ENCODE data around the gene NEDD4.
"Not testable (repeated sequence)": the region's sequence is repeated elsewhere in the genome, so short reads cannot be mapped to it uniquely, and the experiment has no call there.

NEDD4 gene

GRCh38 chr15:55869660-55870059 is 123.8 kb downstream of the NEDD4 start:
- H3K27ac ChIP-seq (ENCODE audit: low read depth, low read length) = no peak overlapping the region
- no peaks in the 10 kb centered on the region for H3K9me3 ChIP-seq (ENCODE audit: control insufficient read depth in 1 of 2, low read length in 2 of 2)
- peaks cover 0 to 3% of the 10 kb centered on the region in 2 donors for H3K36me3 ChIP-seq (ENCODE audit: control insufficient read depth in 1 of 2, insufficient read depth in 2 of 2, low read length in 2 of 2)
- H3K27me3 ChIP-seq (ENCODE audit: control insufficient read depth in 1 of 2, insufficient read depth in 2 of 2, low read length in 2 of 2) = no peaks in the 10 kb centered on the region
- H3K4me3 ChIP-seq (ENCODE audit: low read depth in 1 of 2, low read length in 2 of 2) = no peak overlapping the region
- no peak overlapping the region for H3K9ac ChIP-seq (ENCODE audit: low read depth in 1 of 2, low read length in 2 of 2)
- no peaks in the 10 kb centered on the region for H3K4me1 ChIP-seq (ENCODE audit: control insufficient read depth in 1 of 2, insufficient read depth in 2 of 2, low read length in 2 of 2)

GRCh38 chr15:55868707-55869106 is 124.7 kb downstream of the NEDD4 start:
- no peaks in the 10 kb centered on the region for H3K27me3 ChIP-seq (ENCODE audit: control insufficient read depth in 1 of 2, insufficient read depth in 2 of 2, low read length in 2 of 2)
- no peaks in the 10 kb centered on the region for H3K4me1 ChIP-seq (ENCODE audit: control insufficient read depth in 1 of 2, insufficient read depth in 2 of 2, low read length in 2 of 2)
- peaks cover 0 to 3% of the 10 kb centered on the region in 2 donors for H3K36me3 ChIP-seq (ENCODE audit: control insufficient read depth in 1 of 2, insufficient read depth in 2 of 2, low read length in 2 of 2)
- no peak overlapping the region for H3K4me3 ChIP-seq (ENCODE audit: low read depth in 1 of 2, low read length in 2 of 2)
- H3K27ac ChIP-seq (ENCODE audit: low read depth, low read length) = no peak overlapping the region
- H3K9ac ChIP-seq (ENCODE audit: low read depth in 1 of 2, low read length in 2 of 2) = no peak overlapping the region
- no peaks in the 10 kb centered on the region for H3K9me3 ChIP-seq (ENCODE audit: control insufficient read depth in 1 of 2, low read length in 2 of 2)

- H3K9me3 ChIP-seq (ENCODE audit: control insufficient read depth in 1 of 2, low read length in 2 of 2); H3K36me3 ChIP-seq (ENCODE audit: control insufficient read depth in 1 of 2, insufficient read depth in 2 of 2, low read length in 2 of 2); H3K27me3 ChIP-seq (ENCODE audit: control insufficient read depth in 1 of 2, insufficient read depth in 2 of 2, low read length in 2 of 2); H3K9ac ChIP-seq (ENCODE audit: low read depth in 1 of 2, low read length in 2 of 2); H3K27ac ChIP-seq (ENCODE audit: low read depth, low read length); H3K4me1 ChIP-seq (ENCODE audit: control insufficient read depth in 1 of 2, insufficient read depth in 2 of 2, low read length in 2 of 2); H3K4me3 ChIP-seq (ENCODE audit: low read depth in 1 of 2, low read length in 2 of 2): not testable (repeated sequence)
Observed at GRCh38 chr15:55868291-55868690, 125.1 kb downstream of the NEDD4 start.

- no peak overlapping the region for H3K4me3 ChIP-seq (ENCODE audit: low read depth in 1 of 2, low read length in 2 of 2)
- H3K27ac ChIP-seq (ENCODE audit: low read depth, low read length) = no peak overlapping the region
- no peaks in the 10 kb centered on the region for H3K27me3 ChIP-seq (ENCODE audit: control insufficient read depth in 1 of 2, insufficient read depth in 2 of 2, low read length in 2 of 2)
- H3K9ac ChIP-seq (ENCODE audit: low read depth in 1 of 2, low read length in 2 of 2) = no peak overlapping the region
- H3K36me3 ChIP-seq (ENCODE audit: control insufficient read depth in 1 of 2, insufficient read depth in 2 of 2, low read length in 2 of 2) = peaks cover 9 to 24% of the 10 kb centered on the region in 2 donors
- no peaks in the 10 kb centered on the region for H3K9me3 ChIP-seq (ENCODE audit: control insufficient read depth in 1 of 2, low read length in 2 of 2)
- no peaks in the 10 kb centered on the region for H3K4me1 ChIP-seq (ENCODE audit: control insufficient read depth in 1 of 2, insufficient read depth in 2 of 2, low read length in 2 of 2)
Observed at GRCh38 chr15:55863911-55864310, 129.5 kb downstream of the NEDD4 start.

- Histone ChIP-seq H3K4me1 (ENCODE audit: control insufficient read depth in 1 of 2, insufficient read depth in 2 of 2, low read length in 2 of 2) (no peaks in the 10 kb centered on the region), H3K36me3 (ENCODE audit: control insufficient read depth in 1 of 2, insufficient read depth in 2 of 2, low read length in 2 of 2) (peaks cover 14 to 34% of the 10 kb centered on the region in 2 donors), H3K4me3 (ENCODE audit: low read depth in 1 of 2, low read length in 2 of 2) (no peak overlapping the region), H3K9me3 (ENCODE audit: control insufficient read depth in 1 of 2, low read length in 2 of 2) (no peaks in the 10 kb centered on the region), H3K9ac (ENCODE audit: low read depth in 1 of 2, low read length in 2 of 2) (no peak overlapping the region), H3K27me3 (ENCODE audit: control insufficient read depth in 1 of 2, insufficient read depth in 2 of 2, low read length in 2 of 2) (no peaks in the 10 kb centered on the region), H3K27ac (ENCODE audit: low read depth, low read length) (no peak overlapping the region)
Observed at GRCh38 chr15:55861115-55861514, 132.3 kb downstream of the NEDD4 start.

GRCh38 chr15:55860468-55860867 is 132.9 kb downstream of the NEDD4 start:
- no peak overlapping the region for H3K9ac ChIP-seq (ENCODE audit: low read depth in 1 of 2, low read length in 2 of 2)
- H3K36me3 ChIP-seq (ENCODE audit: control insufficient read depth in 1 of 2, insufficient read depth in 2 of 2, low read length in 2 of 2) = peaks cover 14 to 40% of the 10 kb centered on the region in 2 donors
- H3K4me3 ChIP-seq (ENCODE audit: low read depth in 1 of 2, low read length in 2 of 2) = no peak overlapping the region
- no peak overlapping the region for H3K27ac ChIP-seq (ENCODE audit: low read depth, low read length)
- H3K4me1 ChIP-seq (ENCODE audit: control insufficient read depth in 1 of 2, insufficient read depth in 2 of 2, low read length in 2 of 2) = no peaks in the 10 kb centered on the region
- H3K9me3 ChIP-seq (ENCODE audit: control insufficient read depth in 1 of 2, low read length in 2 of 2) = no peaks in the 10 kb centered on the region
- no peaks in the 10 kb centered on the region for H3K27me3 ChIP-seq (ENCODE audit: control insufficient read depth in 1 of 2, insufficient read depth in 2 of 2, low read length in 2 of 2)

GRCh38 chr15:55859681-55860080 is 133.7 kb downstream of the NEDD4 start:
- Histone ChIP-seq H3K36me3 (ENCODE audit: control insufficient read depth in 1 of 2, insufficient read depth in 2 of 2, low read length in 2 of 2) (peaks cover 14 to 47% of the 10 kb centered on the region in 2 donors), H3K4me1 (ENCODE audit: control insufficient read depth in 1 of 2, insufficient read depth in 2 of 2, low read length in 2 of 2) (no peaks in the 10 kb centered on the region), H3K9ac (ENCODE audit: low read depth in 1 of 2, low read length in 2 of 2) (no peak overlapping the region), H3K27me3 (ENCODE audit: control insufficient read depth in 1 of 2, insufficient read depth in 2 of 2, low read length in 2 of 2) (no peaks in the 10 kb centered on the region), H3K4me3 (ENCODE audit: low read depth in 1 of 2, low read length in 2 of 2) (no peak overlapping the region), H3K27ac (ENCODE audit: low read depth, low read length) (no peak overlapping the region), H3K9me3 (ENCODE audit: control insufficient read depth in 1 of 2, low read length in 2 of 2) (no peaks in the 10 kb centered on the region)

- H3K4me1 ChIP-seq (ENCODE audit: control insufficient read depth in 1 of 2, insufficient read depth in 2 of 2, low read length in 2 of 2) = no peaks in the 10 kb centered on the region
- no peak overlapping the region for H3K9ac ChIP-seq (ENCODE audit: low read depth in 1 of 2, low read length in 2 of 2)
- no peak overlapping the region for H3K27ac ChIP-seq (ENCODE audit: low read depth, low read length)
- H3K4me3 ChIP-seq (ENCODE audit: low read depth in 1 of 2, low read length in 2 of 2) = no peak overlapping the region
- no peaks in the 10 kb centered on the region for H3K9me3 ChIP-seq (ENCODE audit: control insufficient read depth in 1 of 2, low read length in 2 of 2)
- H3K36me3 ChIP-seq (ENCODE audit: control insufficient read depth in 1 of 2, insufficient read depth in 2 of 2, low read length in 2 of 2) = peaks cover 14 to 48% of the 10 kb centered on the region in 2 donors
- H3K27me3 ChIP-seq (ENCODE audit: control insufficient read depth in 1 of 2, insufficient read depth in 2 of 2, low read length in 2 of 2) = no peaks in the 10 kb centered on the region
Observed at GRCh38 chr15:55858661-55859060, 134.8 kb downstream of the NEDD4 start.

GRCh38 chr15:55856506-55857164 is 136.8 kb downstream of the NEDD4 start:
- H3K36me3 ChIP-seq (ENCODE audit: control insufficient read depth in 1 of 2, insufficient read depth in 2 of 2, low read length in 2 of 2) = peaks cover 19 to 50% of the 10 kb centered on the region in 2 donors
- H3K4me1 ChIP-seq (ENCODE audit: control insufficient read depth in 1 of 2, insufficient read depth in 2 of 2, low read length in 2 of 2) = no peaks in the 10 kb centered on the region
- no peaks in the 10 kb centered on the region for H3K27me3 ChIP-seq (ENCODE audit: control insufficient read depth in 1 of 2, insufficient read depth in 2 of 2, low read length in 2 of 2)
- H3K27ac ChIP-seq (ENCODE audit: low read depth, low read length) = no peak overlapping the region
- H3K9me3 ChIP-seq (ENCODE audit: control insufficient read depth in 1 of 2, low read length in 2 of 2) = no peaks in the 10 kb centered on the region
- H3K4me3 ChIP-seq (ENCODE audit: low read depth in 1 of 2, low read length in 2 of 2) = no peak overlapping the region
- no peak overlapping the region for H3K9ac ChIP-seq (ENCODE audit: low read depth in 1 of 2, low read length in 2 of 2)

GRCh38 chr15:55853134-55853533 is 140.3 kb downstream of the NEDD4 start:
- Histone ChIP-seq H3K36me3 (ENCODE audit: control insufficient read depth in 1 of 2, insufficient read depth in 2 of 2, low read length in 2 of 2) (peaks cover 6 to 40% of the 10 kb centered on the region in 2 donors), H3K9ac (ENCODE audit: low read depth in 1 of 2, low read length in 2 of 2) (no peak overlapping the region), H3K4me1 (ENCODE audit: control insufficient read depth in 1 of 2, insufficient read depth in 2 of 2, low read length in 2 of 2) (no peaks in the 10 kb centered on the region), H3K4me3 (ENCODE audit: low read depth in 1 of 2, low read length in 2 of 2) (no peak overlapping the region), H3K27ac (ENCODE audit: low read depth, low read length) (no peak overlapping the region), H3K27me3 (ENCODE audit: control insufficient read depth in 1 of 2, insufficient read depth in 2 of 2, low read length in 2 of 2) (no peaks in the 10 kb centered on the region), H3K9me3 (ENCODE audit: control insufficient read depth in 1 of 2, low read length in 2 of 2) (no peaks in the 10 kb centered on the region)
